Endodermal cell (in vitro differentiated cells): Measurements from ENCODE around the gene KIAA0825. TPM values are rescaled to one million over a fixed set of nuclear protein-coding genes. Genes with fewer than 3 reads are reported as not detected.

Experiments used
- DNase-seq: peaks from one replicate; pipeline ENCODE4 v3.0.0-alpha.2; 2017
- H3K27ac ChIP-seq: 2 replicates; pipeline ENCODE4 v1.5.1; 2013; ENCODE audit warnings: mild to moderate bottlenecking, low read depth, low read length, moderate library complexity
- H3K27me3 ChIP-seq: 2 replicates; pipeline ENCODE4 v1.6.1; 2013; ENCODE audit warnings: mild to moderate bottlenecking, low read length, moderate library complexity; ENCODE audit not compliant: insufficient read depth, control insufficient read depth, poor library complexity, severe bottlenecking
- H3K36me3 ChIP-seq: 2 replicates; pipeline ENCODE4 v1.7.0; 2013; ENCODE audit warnings: mild to moderate bottlenecking, low read length, moderate library complexity; ENCODE audit not compliant: control insufficient read depth, insufficient read depth
- H3K4me1 ChIP-seq: one replicate; pipeline ENCODE4 v1.7.0; 2013; ENCODE audit warnings: low read length; ENCODE audit not compliant: control insufficient read depth, insufficient read depth
- H3K4me3 ChIP-seq: 2 replicates; pipeline ENCODE4 v1.5.1; 2013; ENCODE audit warnings: mild to moderate bottlenecking, low read length, moderate library complexity
- H3K9ac ChIP-seq: 2 replicates; pipeline ENCODE4 v1.6.1; 2013; ENCODE audit warnings: mild to moderate bottlenecking, low read length, moderate library complexity; ENCODE audit not compliant: poor library complexity, severe bottlenecking; ENCODE audit errors: extremely low read depth
- H3K9me3 ChIP-seq: 2 replicates; pipeline ENCODE4 v1.6.1; 2013; ENCODE audit warnings: mild to moderate bottlenecking, low read length, moderate library complexity; ENCODE audit not compliant: control insufficient read depth
- H3K27ac Mint-ChIP-seq: 2 replicates; pipeline ENCODE4 v1.8.0; 2020; ENCODE audit warnings: mixed read lengths
- H3K27me3 Mint-ChIP-seq: 2 replicates; pipeline ENCODE4 v1.8.0; 2021; ENCODE audit warnings: mild to moderate bottlenecking, mixed read lengths; ENCODE audit not compliant: insufficient read depth
- H3K36me3 Mint-ChIP-seq: 2 replicates; pipeline ENCODE4 v1.8.0; 2020; ENCODE audit warnings: low read depth, mixed read lengths
- H3K4me1 Mint-ChIP-seq: 2 replicates; pipeline ENCODE4 v1.8.0; 2020; ENCODE audit warnings: mixed read lengths
- H3K4me3 Mint-ChIP-seq: 2 replicates; pipeline ENCODE4 v1.8.0; 2020; ENCODE audit warnings: mild to moderate bottlenecking, moderate library complexity, mixed read lengths
- H3K9me3 Mint-ChIP-seq: 2 replicates; pipeline ENCODE4 v1.8.0; 2020; ENCODE audit warnings: mild to moderate bottlenecking, mixed read lengths
- CTCF ChIP-seq: fragments of 200-600 bp; sonication (generic); conservative IDR thresholded peaks from 2 replicates; pipeline ENCODE4 v1.5.0; 2021; ENCODE audit warnings: antibody characterized with exemption, mild to moderate bottlenecking
- WGBS, 2 experiments: methylation state at CpG; one replicate each; pipeline versions ENCODE4 v1.1.5 to v1.1.7; 2013; ENCODE audit warnings: missing lambda C conversion rate in 2 of 2, mixed read lengths in 1 of 2; ENCODE audit not compliant: insufficient coverage in 1 of 2, insufficient read length in 1 of 2; 5-methylcytosine and 5-hydroxymethylcytosine counted together
- total RNA-seq, 2 donors: library from RNA; stranded (reverse); fragmentation: NEBNext Ultra II Directional in 1 of 2; extraction: Animal tissue kit (Norgen Biotek cat#: 25700) in 1 of 2; gene quantifications; 2 replicates in 1 of 2; 3 replicates in 1 of 2; pipeline ENCODE4 v1.2.1, GENCODE V29; 2021

Gene KIAA0825
- total RNA-seq, 2 donors from 2014 or later: 2.6 to 3.1 TPM

GRCh38 chr5:94209272-94209671 is 409.1 kb downstream of the KIAA0825 start:
- DNase-seq: no peak
- no peak for TF ChIP-seq CTCF
- Histone ChIP-seq H3K4me1 (no peaks in the 10 kb centered on the region), H3K27me3 (no peaks in the 10 kb centered on the region), H3K4me3 (no peak overlapping the region), H3K36me3 (no peaks in the 10 kb centered on the region), H3K27ac (no peak overlapping the region), H3K9me3 (no peaks in the 10 kb centered on the region), H3K9ac (no peak overlapping the region)
- no peaks in the 10 kb centered on the region for H3K27me3 Mint-ChIP-seq
- no peak overlapping the region for H3K4me3 Mint-ChIP-seq
- H3K36me3 Mint-ChIP-seq: peaks cover 4% of the 10 kb centered on the region
- H3K27ac Mint-ChIP-seq: no peak overlapping the region
- H3K9me3 Mint-ChIP-seq: no peaks in the 10 kb centered on the region
- peaks cover 16% of the 10 kb centered on the region for H3K4me1 Mint-ChIP-seq
- 92 to 100% methylated on average over 2 to 3 of the region's 3 CpGs for WGBS, 2 experiments

GRCh38 chr5:94199566-94199965 is 418.8 kb downstream of the KIAA0825 start:
- no peak for DNase-seq
- Mint-ChIP-seq H3K4me3 (no peak overlapping the region), H3K27ac (no peak overlapping the region), H3K27me3 (no peaks in the 10 kb centered on the region), H3K9me3 (no peaks in the 10 kb centered on the region), H3K4me1 (peaks cover 14% of the 10 kb centered on the region), H3K36me3 (peaks cover 8% of the 10 kb centered on the region)
- H3K9me3 ChIP-seq: no peaks in the 10 kb centered on the region
- H3K36me3 ChIP-seq: no peaks in the 10 kb centered on the region
- no peak overlapping the region for H3K9ac ChIP-seq
- H3K4me3 ChIP-seq: no peak overlapping the region
- WGBS, 2 experiments: 95 to 100% methylated on average over 1 to 4 of the region's 4 CpGs
- H3K27ac ChIP-seq: no peak overlapping the region
- H3K4me1 ChIP-seq: no peaks in the 10 kb centered on the region
- no peak for TF ChIP-seq CTCF
- H3K27me3 ChIP-seq: no peaks in the 10 kb centered on the region

GRCh38 chr5:94197970-94198369 is 420.4 kb downstream of the KIAA0825 start:
- H3K4me1 ChIP-seq: peaks cover 3% of the 10 kb centered on the region
- no peaks in the 10 kb centered on the region for H3K9me3 ChIP-seq
- no peak for TF ChIP-seq CTCF
- Mint-ChIP-seq H3K4me3 (no peak overlapping the region), H3K27me3 (no peaks in the 10 kb centered on the region), H3K9me3 (no peaks in the 10 kb centered on the region), H3K27ac (no peak overlapping the region), H3K4me1 (peaks cover 18% of the 10 kb centered on the region), H3K36me3 (peaks cover 8% of the 10 kb centered on the region)
- H3K36me3 ChIP-seq: no peaks in the 10 kb centered on the region
- DNase-seq: no peak
- no peak overlapping the region for H3K27ac ChIP-seq
- no peak overlapping the region for H3K9ac ChIP-seq
- 86 to 100% methylated on average over 1 of the region's 1 CpG for WGBS, 2 experiments
- no peaks in the 10 kb centered on the region for H3K27me3 ChIP-seq
- no peak overlapping the region for H3K4me3 ChIP-seq
